Right cardiac atrium (tissue), 5 donors: ENCODE measurements around the gene CFAP74. TPM values are rescaled to one million over a fixed set of nuclear protein-coding genes. Genes with fewer than 3 reads are reported as not detected.

Experiments
- ATAC-seq, 2 donors: fragments of 200-7000 bp; cut with Tn5 transposase; one replicate each; pipeline versions ENCODE4 v1.8.0 to v1.9.1; 2020; ENCODE audit warnings: moderate library complexity in 2 of 2, mild to moderate bottlenecking in 1 of 2
- DNase-seq, 3 donors: peaks; one replicate each; pipeline ENCODE4 v3.0.0-alpha.2; 2020
- H3K27ac ChIP-seq: one replicate; pipeline ENCODE4 v1.5.1; 2013; ENCODE audit warnings: mild to moderate bottlenecking, low read length, control low read depth, moderate library complexity
- H3K27me3 ChIP-seq: one replicate; pipeline ENCODE4 v1.6.1; 2013; ENCODE audit not compliant: control insufficient read depth, insufficient read depth
- H3K4me1 ChIP-seq: one replicate; pipeline ENCODE4 v1.6.1; 2013; ENCODE audit warnings: low read length; ENCODE audit not compliant: control insufficient read depth, insufficient read depth
- H3K4me3 ChIP-seq: one replicate; pipeline ENCODE4 v1.5.1; 2013; ENCODE audit warnings: low read length, control low read depth
- H3K9me3 ChIP-seq: one replicate; pipeline ENCODE4 v1.6.1; 2013; ENCODE audit warnings: low read length; ENCODE audit not compliant: control insufficient read depth
- WGBS: extraction: QIAGEN DNeasy Blood & Tissue Kit; methylation state at CpG from one replicate; pipeline ENCODE4 v1.1.7; 2013; 5-methylcytosine and 5-hydroxymethylcytosine counted together
- intact Hi-C, 4 donors: fragments of 100-400 bp; cut with DNase I; formaldehyde crosslinking; loops; one replicate each; pipeline versions ENCODE4 v1.11.0 to v1.14.0; 2022 to 2023
- polyA plus RNA-seq: library from polyadenylated mRNA; stranded (reverse); fragments of 200-250 nt; gene quantifications from one replicate; pipeline ENCODE4 v1.2.3, GENCODE V29; 2013
- total RNA-seq, 4 donors: library from RNA; stranded (reverse); fragmentation: NEBNext Ultra II Directional; extraction: Animal tissue kit (Norgen Biotek cat#: 25700); gene quantifications; one replicate each; pipeline ENCODE4 v1.2.1, GENCODE V29; 2021
- donor health status: healthy with polysubstance abuse.
- donor health status: DM: no; HTN: yes; CAD: no.
- donor health status: DM: no; HTN: no; CAD: no.
- donor health status: DM: no; HTN: yes; CAD: no; lungs with severe emphysema.
- donor health status: DM: yes; HTN: yes; CAD: no.

The CFAP74 gene
- total and polyA plus RNA-seq, 5 donors: 0.11 TPM; not detected in 4

DNA sequence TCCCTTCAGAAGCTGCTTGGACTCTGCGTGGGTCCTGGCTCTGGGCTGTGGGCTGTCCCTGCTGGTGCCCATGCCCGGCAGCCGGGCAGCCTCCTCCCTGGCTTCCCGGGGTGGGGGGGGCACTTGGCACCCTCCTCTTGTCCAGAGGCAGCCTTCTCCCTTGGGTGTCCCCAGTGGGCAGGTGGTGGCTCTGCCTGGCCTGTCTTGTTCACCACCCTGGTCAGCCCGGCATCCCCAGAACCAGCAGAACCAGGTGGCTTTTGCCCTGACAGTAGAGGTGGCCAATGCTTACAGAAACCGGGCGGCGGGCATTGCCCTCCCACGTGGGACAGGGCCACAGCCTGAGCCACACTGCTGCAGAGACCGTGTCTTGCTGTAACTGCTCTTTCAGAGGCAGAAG lies 38.0 kb downstream of the CFAP74 start:
- 72% methylated on average over 10 of the region's 10 CpGs for WGBS
- DNase-seq (peak in 1 of 3 donors; percentile 31), ATAC-seq (no peak)
- H3K9me3 ChIP-seq: no peaks in the 10 kb centered on the region
- H3K27ac ChIP-seq: no peak overlapping the region
- intact Hi-C loops: no loop called here
- no peak overlapping the region for H3K4me3 ChIP-seq
- H3K27me3 ChIP-seq: no peaks in the 10 kb centered on the region
- no peaks in the 10 kb centered on the region for H3K4me1 ChIP-seq

DNA sequence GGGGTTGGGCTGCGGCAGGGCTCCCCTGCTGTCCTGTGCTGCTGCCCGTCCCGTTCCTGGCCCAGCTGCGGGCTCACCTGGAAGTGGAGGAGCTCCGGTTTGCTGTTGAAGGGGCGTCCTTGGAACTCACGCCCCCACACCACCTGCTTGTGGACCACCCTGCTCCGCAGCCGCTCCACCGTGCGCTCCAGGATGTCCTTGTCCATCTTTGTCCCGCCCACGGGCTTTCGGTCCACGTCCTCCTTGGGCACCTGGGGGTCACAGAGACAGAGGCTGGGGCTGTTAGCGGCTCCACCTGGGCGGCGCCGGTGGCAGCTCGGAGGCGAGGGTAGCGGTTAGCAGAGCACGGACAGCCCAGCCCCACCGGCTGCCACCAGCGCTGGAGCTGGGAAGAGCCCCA lies 38.8 kb downstream of the CFAP74 start:
- intact Hi-C loops: loop anchor here in 2 of 4 donors (5.0 kb wide), 2 partner anchors 77 to 82 kb away; no protein-coding TSS in a partner anchor
- no peaks in the 10 kb centered on the region for H3K27me3 ChIP-seq
- no peaks in the 10 kb centered on the region for H3K4me1 ChIP-seq
- no peak overlapping the region for H3K27ac ChIP-seq
- no peak for ATAC-seq
- 78% methylated on average over 25 of the region's 25 CpGs for WGBS
- H3K4me3 ChIP-seq: no peak overlapping the region
- no peak for DNase-seq
- no peaks in the 10 kb centered on the region for H3K9me3 ChIP-seq

DNA sequence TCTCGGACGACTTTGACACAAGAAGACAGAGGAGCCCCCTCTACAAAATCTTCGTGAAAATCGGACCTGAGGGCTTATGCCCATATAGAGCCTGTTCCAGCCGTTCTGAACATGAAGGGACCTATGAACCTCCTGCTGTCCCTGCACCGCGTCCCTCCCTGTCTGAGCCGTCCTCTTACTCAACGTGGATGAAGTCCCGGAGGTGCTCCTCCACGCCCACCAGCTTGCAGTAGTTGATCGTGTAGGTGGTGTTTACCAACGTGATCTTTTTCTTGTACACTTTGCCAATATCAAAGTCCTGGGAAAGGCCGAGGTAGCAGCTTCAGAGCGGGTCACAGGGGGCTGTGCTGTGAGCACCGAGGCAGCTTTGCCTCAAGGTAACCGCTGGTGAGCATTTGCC lies 40.0 kb downstream of the CFAP74 start:
- no peaks in the 10 kb centered on the region for H3K9me3 ChIP-seq
- H3K4me1 ChIP-seq: no peaks in the 10 kb centered on the region
- intact Hi-C loops: loop anchor here in 2 of 4 donors (5.0 kb wide), 2 partner anchors 79 to 84 kb away; no protein-coding TSS in a partner anchor
- H3K27ac ChIP-seq: no peak overlapping the region
- ATAC-seq (no peak), DNase-seq (no peak)
- H3K4me3 ChIP-seq: no peak overlapping the region
- WGBS: 84% methylated on average over 17 of the region's 17 CpGs
- H3K27me3 ChIP-seq: no peaks in the 10 kb centered on the region

DNA sequence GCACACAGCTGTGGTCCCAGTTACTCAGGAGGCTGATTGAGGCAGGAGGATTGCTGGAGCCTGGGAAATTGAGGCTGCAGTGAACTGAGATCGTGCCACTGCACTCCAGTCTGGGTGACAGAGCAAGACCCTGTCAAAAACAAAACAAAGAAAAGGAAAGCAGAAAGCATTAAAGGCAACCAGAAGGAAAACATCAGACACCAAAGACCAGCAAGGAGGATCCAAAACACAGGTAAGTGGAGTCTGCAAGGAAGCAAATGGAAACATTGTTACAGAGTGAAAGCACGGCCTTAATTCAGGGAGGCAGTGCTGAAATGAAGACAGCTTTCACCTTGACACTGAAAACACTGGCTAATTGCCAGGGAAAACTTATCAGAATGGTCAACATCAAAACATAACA lies 40.8 kb downstream of the CFAP74 start:
- H3K9me3 ChIP-seq: no peaks in the 10 kb centered on the region
- 73% methylated on average over 2 of the region's 2 CpGs for WGBS
- ATAC-seq (no peak), DNase-seq (no peak)
- H3K27ac ChIP-seq: no peak overlapping the region
- no peaks in the 10 kb centered on the region for H3K4me1 ChIP-seq
- intact Hi-C loops: loop anchor here in 2 of 4 donors (5.0 kb wide), 2 partner anchors 80 to 85 kb away; no protein-coding TSS in a partner anchor
- H3K27me3 ChIP-seq: no peaks in the 10 kb centered on the region
- H3K4me3 ChIP-seq: no peak overlapping the region

DNA sequence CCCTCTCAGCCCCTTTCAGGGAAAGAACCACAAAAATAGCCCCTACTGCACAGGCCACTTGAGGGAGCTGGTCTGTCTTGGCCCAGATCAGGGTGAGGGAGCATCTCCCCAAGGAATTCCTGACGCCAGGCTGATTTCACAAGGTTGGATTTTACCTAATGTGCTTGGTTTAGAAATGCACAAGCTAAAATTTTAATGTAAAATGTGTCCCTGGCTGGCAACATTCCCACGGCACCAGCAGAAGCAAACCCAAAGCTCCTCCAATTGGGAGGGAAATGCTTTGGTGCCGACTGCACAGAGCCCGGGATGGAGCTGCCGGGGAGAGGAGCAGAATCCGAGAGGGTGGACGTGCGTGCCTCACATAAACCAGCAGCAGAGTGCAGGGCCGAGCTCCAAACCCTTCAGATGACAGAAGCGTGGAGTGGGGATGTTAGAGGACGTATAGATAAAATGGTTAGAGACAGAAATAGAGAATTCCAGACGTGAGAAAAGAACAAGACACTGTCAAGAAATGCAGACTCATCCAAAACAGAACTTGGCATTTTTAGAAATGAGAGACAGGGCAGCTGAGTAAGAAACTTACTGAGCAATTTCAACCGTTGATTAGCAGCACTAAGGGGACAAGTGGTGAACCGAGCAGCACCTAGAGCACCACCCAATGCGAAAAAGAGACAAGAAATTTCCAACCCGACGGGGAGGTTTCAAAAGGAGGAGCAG lies 42.9 kb downstream of the CFAP74 start:
- no peak for ATAC-seq

DNA sequence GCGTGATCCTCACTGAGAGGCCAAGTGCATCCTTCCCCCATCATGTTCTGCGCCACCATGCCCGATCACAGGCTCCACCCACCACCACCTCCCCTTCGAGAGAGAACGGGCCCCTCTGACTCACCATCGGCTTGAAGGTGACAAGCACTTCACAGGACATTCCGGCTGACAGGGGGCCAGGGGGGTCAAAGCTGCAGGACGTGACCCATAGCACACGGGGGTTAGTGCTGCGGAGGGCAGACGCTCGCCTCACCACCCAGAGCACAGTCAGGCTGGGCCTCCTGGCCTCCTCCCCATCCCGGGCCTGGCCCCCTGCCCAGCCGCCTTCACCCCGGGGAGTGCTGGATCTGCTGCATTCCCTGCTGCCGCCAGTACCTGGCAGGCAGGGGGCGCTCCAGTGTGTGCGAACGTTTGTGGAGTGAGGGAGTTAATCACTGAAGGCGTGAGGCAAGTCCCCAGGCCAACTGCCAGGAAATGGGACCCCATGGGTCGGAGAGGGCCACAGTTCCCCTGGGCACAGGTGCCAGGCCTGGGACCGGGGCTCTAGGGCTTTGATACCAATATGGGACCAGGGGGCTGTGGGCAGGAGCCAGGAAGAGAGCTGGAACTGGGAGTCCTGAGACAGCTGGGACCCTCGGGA lies 43.6 kb downstream of the CFAP74 start:
- H3K4me1 ChIP-seq: no peaks in the 10 kb centered on the region
- peak; percentile 84 for ATAC-seq
- H3K27me3 ChIP-seq: no peaks in the 10 kb centered on the region
- 5% methylated on average over 23 of the region's 23 CpGs for WGBS
- no peak overlapping the region for H3K4me3 ChIP-seq
- H3K27ac ChIP-seq: no peak overlapping the region
- no peaks in the 10 kb centered on the region for H3K9me3 ChIP-seq
- peak; percentile 84 to 95 (median 93) for DNase-seq
- intact Hi-C loops: loop anchor here in 3 of 4 donors (5.0 kb wide), 2 partner anchors 82 to 87 kb away; no protein-coding TSS in a partner anchor

More for the DNA sequence above, 42.9 kb downstream of the CFAP74 start:
- DNase-seq: peak in 1 of 3 donors; percentile 41
- Histone ChIP-seq H3K27ac (no peak overlapping the region), H3K9me3 (no peaks in the 10 kb centered on the region), H3K4me3 (no peak overlapping the region), H3K27me3 (no peaks in the 10 kb centered on the region), H3K4me1 (no peaks in the 10 kb centered on the region)
- intact Hi-C loops: loop anchor here in 2 of 4 donors (5.0 kb wide), 2 partner anchors 82 to 87 kb away; no protein-coding TSS in a partner anchor
- 41% methylated on average over 17 of the region's 17 CpGs for WGBS

DNA sequence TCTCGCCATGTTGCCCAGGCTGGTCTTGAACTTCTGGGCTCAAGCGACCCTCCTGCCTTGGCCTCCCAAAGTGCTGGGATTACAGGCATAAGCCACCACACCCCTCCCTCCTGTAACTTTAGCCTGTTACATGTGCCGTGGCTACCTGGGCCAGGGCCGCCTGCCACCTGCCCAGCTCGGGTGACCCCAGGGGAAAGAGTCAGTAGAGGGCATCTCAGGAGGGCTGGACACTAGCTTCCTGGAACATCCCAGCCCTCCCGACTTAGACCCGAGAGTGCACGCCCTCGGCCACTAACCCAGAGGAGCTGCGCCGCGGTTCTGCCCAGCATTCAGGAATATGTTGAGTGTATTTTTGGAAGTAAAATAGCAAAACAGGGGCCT lies 44.1 kb downstream of the CFAP74 start:
- 70% methylated on average over 12 of the region's 12 CpGs for WGBS
- intact Hi-C loops: loop anchor here in 1 of 4 donors (5.0 kb wide), 1 partner anchor 88 kb away; no protein-coding TSS in a partner anchor

DNA sequence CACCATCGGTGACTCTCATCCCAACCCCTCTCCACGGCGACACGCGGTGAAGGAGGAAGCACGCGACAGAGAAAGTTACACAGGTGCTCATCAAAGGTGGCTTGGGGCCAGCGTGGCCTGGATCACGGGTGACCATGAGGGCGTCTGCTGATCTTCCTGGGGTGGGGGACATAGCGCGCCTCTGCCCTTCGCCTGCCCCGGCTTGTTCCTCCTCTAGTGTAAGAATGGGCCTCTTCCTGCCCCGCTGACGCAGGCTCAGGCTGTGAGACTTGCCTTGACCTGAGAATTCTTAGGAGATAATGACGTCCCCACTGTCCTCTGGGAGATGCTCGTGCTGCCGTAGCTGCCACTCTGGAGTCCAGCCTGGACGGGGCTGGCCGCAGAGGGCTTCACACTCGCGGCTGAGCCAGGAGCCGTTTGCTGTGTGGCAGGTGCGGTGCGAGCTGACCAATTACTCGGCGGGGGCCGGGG lies 45.5 kb downstream of the CFAP74 start:
- Histone ChIP-seq H3K27me3 (no peaks in the 10 kb centered on the region), H3K4me1 (no peaks in the 10 kb centered on the region), H3K9me3 (no peaks in the 10 kb centered on the region), H3K27ac (no peak overlapping the region), H3K4me3 (no peak overlapping the region)
- DNase-seq: peak in 2 of 3 donors; percentile 38 to 40
- intact Hi-C loops: loop anchor here in 1 of 4 donors (5.0 kb wide), 1 partner anchor 89 kb away; no protein-coding TSS in a partner anchor
- 76% methylated on average over 29 of the region's 29 CpGs for WGBS
- no peak for ATAC-seq

More for the DNA sequence above, 44.1 kb downstream of the CFAP74 start:
- ATAC-seq (no peak), DNase-seq (no peak)
- Histone ChIP-seq H3K27ac (no peak overlapping the region), H3K9me3 (no peaks in the 10 kb centered on the region), H3K4me3 (no peak overlapping the region), H3K4me1 (no peaks in the 10 kb centered on the region), H3K27me3 (no peaks in the 10 kb centered on the region)

DNA sequence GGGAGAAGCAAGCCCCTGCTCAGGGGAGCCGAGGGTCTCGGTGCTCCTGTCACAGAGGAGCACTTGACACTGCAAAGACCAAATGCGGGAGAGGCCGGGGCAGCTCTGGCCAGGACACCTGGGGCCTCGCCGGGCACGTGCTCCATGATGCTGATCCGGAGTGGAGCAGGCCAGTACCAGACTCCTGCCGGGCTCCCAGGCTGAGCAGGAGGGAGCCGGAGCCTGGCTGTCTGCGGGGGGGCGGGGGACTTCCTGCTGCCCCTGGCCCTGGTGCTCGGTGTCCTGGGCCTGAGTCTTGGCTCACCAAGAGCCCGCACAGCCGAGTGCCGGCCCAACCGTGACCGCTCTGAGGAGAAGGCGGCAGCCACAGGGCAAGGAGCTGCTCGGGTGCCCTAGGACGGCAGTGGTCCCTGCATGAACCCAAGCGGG lies 46.0 kb downstream of the CFAP74 start:
- Histone ChIP-seq H3K4me1 (no peaks in the 10 kb centered on the region), H3K27me3 (no peaks in the 10 kb centered on the region), H3K27ac (no peak overlapping the region), H3K9me3 (no peaks in the 10 kb centered on the region), H3K4me3 (no peak overlapping the region)
- WGBS: 69% methylated on average over 22 of the region's 22 CpGs
- intact Hi-C loops: loop anchor here in 1 of 4 donors (5.0 kb wide), 1 partner anchor 90 kb away; no protein-coding TSS in a partner anchor
- ATAC-seq (no peak), DNase-seq (peak in 2 of 3 donors; percentile 21 to 30)

DNA sequence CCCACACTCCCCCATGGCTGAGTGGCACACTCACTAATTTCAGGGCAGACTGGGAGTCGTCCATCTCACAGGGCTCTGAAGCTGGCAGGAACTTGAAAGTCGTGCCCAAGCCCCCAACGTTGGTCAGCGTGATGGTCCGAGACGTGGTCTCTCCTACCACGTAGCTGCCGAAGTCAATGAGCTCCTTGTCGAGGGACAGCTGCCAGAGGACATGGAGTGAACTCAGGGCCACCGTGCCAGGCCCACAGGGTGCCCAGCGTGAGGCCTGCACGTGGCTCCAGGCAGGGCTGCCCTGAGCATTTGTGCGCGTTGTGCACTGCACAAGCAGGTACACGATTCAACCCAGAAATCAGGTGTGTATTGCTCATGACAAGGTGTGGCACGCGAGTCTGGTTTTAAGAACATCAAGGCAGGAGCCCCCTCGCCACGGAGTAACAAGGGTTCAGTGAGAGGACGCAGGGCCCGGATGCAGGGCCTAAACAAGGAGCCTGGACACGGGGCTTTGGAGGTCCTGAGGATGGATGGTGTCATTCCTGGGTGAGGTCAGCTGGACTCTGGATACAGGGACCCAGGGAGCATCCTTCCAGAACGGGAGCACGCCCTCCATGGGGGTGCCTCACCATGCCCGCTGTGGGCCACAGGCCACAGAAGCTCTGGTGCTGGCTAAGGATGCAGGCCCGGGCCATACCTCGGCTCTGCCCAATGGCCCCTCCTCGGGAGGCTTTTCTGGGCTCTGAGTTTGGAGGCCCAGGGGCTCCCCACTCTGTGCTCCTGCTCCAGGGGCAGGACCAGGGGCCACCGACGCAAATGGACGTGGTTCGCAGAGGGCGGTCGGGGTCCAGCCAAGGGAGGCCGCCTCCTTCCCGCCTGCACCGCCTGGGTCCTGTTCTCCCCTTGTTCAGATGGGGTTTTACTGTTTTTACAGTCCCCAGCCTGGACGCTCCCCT lies 46.7 kb downstream of the CFAP74 start:
- DNase-seq (peak in 2 of 3 donors; percentile 50 to 60), ATAC-seq (no peak)
- WGBS: 94% methylated on average over 38 of the region's 38 CpGs

More for the DNA sequence above, 46.7 kb downstream of the CFAP74 start:
- Histone ChIP-seq H3K4me3 (no peak overlapping the region), H3K9me3 (no peaks in the 10 kb centered on the region), H3K4me1 (no peaks in the 10 kb centered on the region), H3K27me3 (no peaks in the 10 kb centered on the region), H3K27ac (no peak overlapping the region)
- intact Hi-C loops: loop anchor here in 1 of 4 donors (5.0 kb wide), 1 partner anchor 90 kb away; no protein-coding TSS in a partner anchor
